Adrenal gland (tissue), 12 donors: ENCODE measurements around the gene HES7. TPM values are rescaled to one million over a fixed set of nuclear protein-coding genes. Genes with fewer than 3 reads are reported as not detected.

ENCODE experiments used
- DNase-seq, 7 donors: peaks; one replicate each; pipeline ENCODE4 v3.0.0-alpha.2; 2019 to 2020
- H3K27ac ChIP-seq, 5 donors: fragments of 200-600 bp; sonication (generic) in 4 of 5; 1 replicate in 3 of 5; 2 replicates in 2 of 5; pipeline versions ENCODE4 v1.5.1 to v1.8.0; 2016 to 2020; ENCODE audit warnings: mild to moderate bottlenecking in 1 of 5
- H3K27me3 ChIP-seq: fragments of 200-600 bp; 2 replicates; pipeline ENCODE4 v1.8.0; 2021
- H3K36me3 ChIP-seq, 2 donors: fragments of 200-600 bp; replicated peaks in 1 of 2; 1 replicate in 1 of 2; 2 replicates in 1 of 2; pipeline versions ENCODE4 v1.5.1 to v1.8.0; 2018 to 2022
- H3K4me1 ChIP-seq, 2 donors: fragments of 200-600 bp; replicated peaks in 1 of 2; 1 replicate in 1 of 2; 2 replicates in 1 of 2; pipeline versions ENCODE4 v1.5.1 to v1.8.0; 2018 to 2021
- H3K4me3 ChIP-seq, 4 donors: fragments of 200-600 bp; sonication (generic) in 3 of 4; one replicate each; pipeline ENCODE4 v1.5.1; 2016 to 2018
- H3K9me3 ChIP-seq, 3 donors: fragments of 200-600 bp; sonication (generic) in 1 of 3; replicated peaks in 1 of 3; 1 replicate in 2 of 3; 2 replicates in 1 of 3; pipeline versions ENCODE4 v1.5.1 to v1.8.0; 2016 to 2021
- POLR2A ChIP-seq, 2 donors: fragments of 450-650 bp; IDR thresholded peaks; one replicate each; pipeline ENCODE4 v1.6.1; 2017; ENCODE audit warnings: antibody characterized with exemption in 2 of 2, mild to moderate bottlenecking in 2 of 2, moderate library complexity in 1 of 2
- WGBS, 4 donors: extraction: QIAGEN DNeasy Blood & Tissue Kit in 2 of 4; methylation state at CpG; one replicate each; pipeline versions ENCODE4 v1.1.5 to v1.1.7; 2013 to 2017; 5-methylcytosine and 5-hydroxymethylcytosine counted together
- intact Hi-C, 2 donors: fragments of 100-400 bp; cut with DNase I; formaldehyde crosslinking; loops; one replicate each; pipeline versions ENCODE4 v1.14.1 to v1.15.0; 2022 to 2023
- polyA plus RNA-seq, 3 donors: library from polyadenylated mRNA; stranded (reverse); fragments of 200-250 nt in 2 of 3; fragments of 350-450 nt in 1 of 3; fragmentation: Illumina TruSeq in 1 of 3; extraction: RNeasy Lipid Tissue Mini Kit (QIAGEN cat#74804) in 1 of 3; gene quantifications; one replicate each; pipeline ENCODE4 v1.2.3, GENCODE V29; 2013 to 2014
- total RNA-seq, 9 donors: library from RNA; depleted of rRNA in 4 of 9; stranded (reverse); fragments of >200 nt in 4 of 9; fragments of 120-200 nt in 1 of 9; fragmentation: NEBNext Ultra II Directional in 1 of 9; extraction: Animal tissue kit (Norgen Biotek cat#: 25700) in 1 of 9; gene quantifications; one replicate each; pipeline versions ENCODE4 v1.1.0 to v1.2.4, GENCODE V29; 2013 to 2023
- TF ChIP-seq, protein P1 (sequence below), 6 experiments: fragments of 450-650 bp in 4 of 6; fragments of 200-600 bp in 2 of 6; sonication (generic) in 1 of 6; IDR thresholded peaks; 1 replicate in 5 of 6; 2 replicates in 1 of 6; pipeline versions ENCODE4 v1.5.1 to v1.8.0; 2016 to 2021; ENCODE audit warnings: antibody characterized with exemption in 6 of 6, mild to moderate bottlenecking in 2 of 6, moderate library complexity in 1 of 6
- donor health status: healthy with polysubstance abuse.
- donor health status: Bipolar disorder and iron deficiency.
- donor health status: DM: yes; HTN: yes; CAD: no.
- donor health status: DM: no; HTN: no; CAD: no.
- donor health status: DM: no; HTN: no; CAD: no.
- donor health status: DM: yes; HTN: yes; CAD: no.

HES7 gene
- total and polyA plus RNA-seq, 12 donors = 0.06 to 1.0 (median 0.32) TPM; not detected in 7

DNA sequence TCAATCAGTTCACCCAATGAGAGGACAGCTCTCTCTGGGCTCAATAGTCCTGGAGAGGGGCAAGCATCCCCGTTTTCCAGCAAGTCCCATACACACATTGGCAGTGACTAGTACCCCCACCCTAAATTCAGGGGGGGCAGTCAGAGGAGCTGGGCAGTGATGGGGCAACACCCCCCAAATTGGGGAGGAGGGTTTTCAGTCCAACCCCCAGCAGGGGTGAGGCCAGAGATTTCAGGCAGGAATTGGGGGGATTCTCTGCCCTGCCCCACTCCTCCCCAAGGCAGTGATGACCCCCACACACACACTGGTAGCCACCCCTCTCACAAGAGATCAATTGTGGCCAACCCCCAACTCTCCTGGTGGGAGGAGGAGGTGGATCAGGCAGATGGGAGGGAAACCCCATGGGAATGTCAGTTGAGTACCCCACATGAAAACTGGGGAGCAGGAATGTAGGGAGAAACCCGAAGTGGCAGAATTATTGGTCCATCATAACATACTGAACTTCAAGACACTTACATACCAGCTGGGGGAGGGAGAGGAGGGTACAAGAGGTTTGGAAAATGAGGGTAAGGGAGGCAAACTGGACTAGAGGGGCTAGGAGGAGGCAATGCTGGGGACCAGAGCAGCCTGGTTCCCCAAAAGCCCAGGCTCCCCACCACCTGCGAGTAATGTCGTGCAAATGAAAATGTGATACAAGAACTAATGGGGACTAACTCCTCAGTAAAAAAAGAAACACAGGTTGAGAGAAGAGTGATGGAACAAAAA, 35.7 kb upstream of the HES7 start:
- TF ChIP-seq, protein P1, sequence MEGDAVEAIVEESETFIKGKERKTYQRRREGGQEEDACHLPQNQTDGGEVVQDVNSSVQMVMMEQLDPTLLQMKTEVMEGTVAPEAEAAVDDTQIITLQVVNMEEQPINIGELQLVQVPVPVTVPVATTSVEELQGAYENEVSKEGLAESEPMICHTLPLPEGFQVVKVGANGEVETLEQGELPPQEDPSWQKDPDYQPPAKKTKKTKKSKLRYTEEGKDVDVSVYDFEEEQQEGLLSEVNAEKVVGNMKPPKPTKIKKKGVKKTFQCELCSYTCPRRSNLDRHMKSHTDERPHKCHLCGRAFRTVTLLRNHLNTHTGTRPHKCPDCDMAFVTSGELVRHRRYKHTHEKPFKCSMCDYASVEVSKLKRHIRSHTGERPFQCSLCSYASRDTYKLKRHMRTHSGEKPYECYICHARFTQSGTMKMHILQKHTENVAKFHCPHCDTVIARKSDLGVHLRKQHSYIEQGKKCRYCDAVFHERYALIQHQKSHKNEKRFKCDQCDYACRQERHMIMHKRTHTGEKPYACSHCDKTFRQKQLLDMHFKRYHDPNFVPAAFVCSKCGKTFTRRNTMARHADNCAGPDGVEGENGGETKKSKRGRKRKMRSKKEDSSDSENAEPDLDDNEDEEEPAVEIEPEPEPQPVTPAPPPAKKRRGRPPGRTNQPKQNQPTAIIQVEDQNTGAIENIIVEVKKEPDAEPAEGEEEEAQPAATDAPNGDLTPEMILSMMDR (IDR thresholded peaks at IDR 0.05) = no peak
- peaks cover 32 to 42% of the 10 kb centered on the region in 2 donors for H3K4me1 ChIP-seq
- 67 to 77% (median 71%) methylated on average over 4 of the region's 4 CpGs for WGBS, 4 donors
- no peak overlapping the region for H3K4me3 ChIP-seq
- peaks cover 0 to 20% of the 10 kb centered on the region in 2 donors for H3K36me3 ChIP-seq
- H3K9me3 ChIP-seq = no peaks in the 10 kb centered on the region
- peak overlapping the region in 4 of 5 donors; percentile 29 to 100 (median 74) for H3K27ac ChIP-seq
- peak in 2 of 7 donors; percentile 36 to 38 for DNase-seq
- intact Hi-C loops = no loop called here
- no peaks in the 10 kb centered on the region for H3K27me3 ChIP-seq

DNA sequence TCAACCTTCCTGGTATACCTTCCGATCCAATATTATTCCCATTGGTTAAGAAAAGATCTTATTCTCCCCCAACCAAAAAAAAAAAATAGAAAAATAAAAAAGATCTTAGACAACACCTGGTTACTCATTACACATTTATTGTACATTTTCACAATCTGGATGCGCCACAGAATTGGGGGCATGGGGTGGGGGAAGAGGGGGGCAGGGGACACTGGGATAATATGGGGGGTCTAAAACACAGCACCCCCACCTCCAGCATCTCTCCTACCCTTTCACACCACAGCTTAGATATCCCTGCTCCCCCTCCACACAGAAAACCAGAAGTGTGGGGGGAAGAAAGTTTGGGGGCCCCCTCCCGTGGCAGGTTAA, 35.1 kb upstream of the HES7 start:
- H3K9me3 ChIP-seq = no peaks in the 10 kb centered on the region
- 56 to 63% (median 59%) methylated on average over 3 of the region's 3 CpGs for WGBS, 4 donors
- H3K36me3 ChIP-seq = peaks cover 0 to 20% of the 10 kb centered on the region in 2 donors
- peak overlapping the region in 3 of 5 donors; percentile 97 to 100 (median 99) for H3K27ac ChIP-seq
- DNase-seq = no peak
- peaks cover 26 to 36% of the 10 kb centered on the region in 2 donors for H3K4me1 ChIP-seq
- no peak overlapping the region for H3K4me3 ChIP-seq
- intact Hi-C loops = no loop called here
- TF ChIP-seq, protein P1 (IDR thresholded peaks at IDR 0.05) = no peak
- TF ChIP-seq POLR2A (IDR thresholded peaks at IDR 0.05) = no peak
- H3K27me3 ChIP-seq = no peaks in the 10 kb centered on the region

DNA sequence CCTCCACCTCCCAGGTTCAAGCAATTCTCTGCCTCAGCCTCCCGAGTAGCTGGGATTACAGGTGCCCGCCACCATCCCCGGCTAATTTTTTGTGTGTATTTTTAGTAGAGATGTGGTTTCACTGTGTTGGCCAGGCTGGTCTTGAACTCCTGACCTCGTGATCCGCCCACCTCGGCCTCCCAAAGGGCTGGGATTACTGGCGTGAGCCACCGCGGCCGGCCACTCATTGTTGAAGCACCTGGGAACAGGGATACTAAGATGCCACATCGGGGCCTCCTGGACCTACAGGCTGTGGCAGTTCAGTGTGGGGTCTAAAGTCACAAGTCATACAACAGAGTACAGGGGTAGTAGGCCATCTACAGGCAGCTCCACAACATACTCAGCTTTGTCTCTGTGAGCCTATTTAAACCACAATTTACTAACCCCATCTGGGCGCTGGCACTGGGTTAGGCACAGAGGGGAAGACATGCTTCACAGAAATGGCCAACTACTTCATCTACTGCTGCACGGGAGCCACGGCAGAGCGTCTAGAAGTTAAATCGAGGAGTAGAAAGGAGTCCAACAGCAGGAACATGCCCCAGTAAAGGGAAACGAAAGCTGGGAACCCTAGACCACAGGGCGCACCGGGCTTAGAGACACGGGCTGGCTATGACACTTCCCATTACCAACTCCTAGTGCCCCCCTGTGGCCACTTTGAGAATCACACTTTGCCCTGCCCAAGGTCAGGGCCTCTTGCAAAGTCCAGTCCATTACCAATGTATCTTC, 34.5 kb upstream of the HES7 start:
- H3K36me3 ChIP-seq = peaks cover 0 to 20% of the 10 kb centered on the region in 2 donors
- WGBS, 4 donors = 35 to 44% (median 36%) methylated on average over 14 to 20 of the region's 20 CpGs
- H3K27me3 ChIP-seq = no peaks in the 10 kb centered on the region
- DNase-seq = peak; percentile 94 to 99 (median 97)
- H3K4me1 ChIP-seq = peaks cover 26 to 36% of the 10 kb centered on the region in 2 donors
- TF ChIP-seq, protein P1 (IDR thresholded peaks at IDR 0.05) = peak; percentile 91 to 97 (median 94)
- peak; percentile 31 to 75 for TF ChIP-seq POLR2A (IDR thresholded peaks at IDR 0.05)
- H3K4me3 ChIP-seq = no peak overlapping the region
- peak overlapping the region; percentile 66 to 100 (median 99) for H3K27ac ChIP-seq
- no peaks in the 10 kb centered on the region for H3K9me3 ChIP-seq
- intact Hi-C loops = no loop called here

DNA sequence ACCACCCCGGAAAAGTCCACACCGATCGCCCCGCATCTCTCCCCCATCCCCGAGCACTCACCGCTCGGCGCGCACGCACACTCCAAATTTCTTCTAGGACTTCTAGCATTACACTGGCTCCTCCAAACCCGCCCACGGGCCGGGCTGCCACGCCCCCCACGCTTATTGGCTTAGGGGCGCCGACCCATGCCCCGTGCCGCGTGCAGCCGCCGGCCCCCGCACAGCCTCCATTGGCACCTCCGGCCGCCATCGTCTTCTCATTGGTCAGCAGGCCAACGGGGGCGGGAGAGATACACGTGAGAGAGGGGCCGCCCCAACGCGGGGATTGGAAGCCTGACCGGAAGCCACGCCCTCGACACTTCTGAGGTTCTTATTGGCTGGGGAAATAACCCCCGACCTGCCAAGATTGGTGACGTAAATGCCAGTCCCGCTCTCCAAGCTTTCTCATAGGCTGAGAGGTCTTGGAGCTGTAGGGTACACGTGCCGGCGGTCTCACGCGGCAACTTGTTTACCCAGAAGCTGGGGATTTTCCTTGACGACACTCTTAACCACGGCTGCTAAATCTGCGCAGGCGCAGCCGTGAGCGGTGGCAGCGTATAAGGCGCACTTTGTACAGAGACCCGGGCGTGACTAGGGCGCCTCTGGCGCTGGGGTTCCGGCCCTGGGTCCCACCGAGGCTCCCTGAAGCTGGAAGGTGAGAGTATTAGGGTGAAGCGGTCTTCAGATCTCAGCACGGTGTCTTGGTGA, 32.5 kb upstream of the HES7 start:
- peaks cover 0 to 21% of the 10 kb centered on the region in 2 donors for H3K36me3 ChIP-seq
- no peaks in the 10 kb centered on the region for H3K9me3 ChIP-seq
- H3K27ac ChIP-seq = peak overlapping the region; percentile 99 to 100 (median 100)
- WGBS, 4 donors = 0 to 1% (median 1%) methylated on average over 23 to 59 of the region's 59 CpGs
- H3K27me3 ChIP-seq = no peaks in the 10 kb centered on the region
- peak; percentile 100 for TF ChIP-seq POLR2A (IDR thresholded peaks at IDR 0.05)
- TF ChIP-seq, protein P1 (IDR thresholded peaks at IDR 0.05) = peak in 1 of 6 experiments; percentile 9
- peak; percentile 100 for DNase-seq
- H3K4me1 ChIP-seq = peaks cover 24 to 36% of the 10 kb centered on the region in 2 donors
- intact Hi-C loops = no loop called here
- H3K4me3 ChIP-seq = peak overlapping the region; percentile 36 to 99 (median 84)
